Activated CD4-positive, CD25-positive, alpha-beta regulatory T cell treated with anti-CD3 and anti-CD28 coated beads, Interleukin-2, amount 50 U/mL, for 24 hours (primary cell): ENCODE results near the gene NOP56.

ENCODE experiments used
- ATAC-seq, 2 donors: fragments of 150-1000 bp; cut with Tn5 transposase; one replicate each; pipeline ENCODE4 v1.10.0; 2021; ENCODE audit warnings: mild to moderate bottlenecking in 1 of 2, moderate library complexity in 1 of 2

The NOP56 gene

GRCh38 chr20:2706688-2707352 lies 54.4 kb downstream of the NOP56 start:
- no peak for ATAC-seq

- no peak for ATAC-seq
Observed at GRCh38 chr20:2707353-2708072, 55.1 kb downstream of the NOP56 start.
